HepG2 (cell line): ENCODE measurements around the gene DYNC2H1. TPM values are rescaled to one million over a fixed set of nuclear protein-coding genes. Genes with fewer than 3 reads are reported as not detected.

Experiments used
- ARNTL ChIP-seq: sonication (generic); formaldehyde crosslinking; IDR thresholded peaks from 2 replicates; pipeline ENCODE4 v1.4.0; 2020; ENCODE audit warnings: mild to moderate bottlenecking, missing genetic modification reagents
- ATF5 ChIP-seq: sonication (generic); formaldehyde crosslinking; IDR thresholded peaks from 2 replicates; pipeline ENCODE4 v1.4.0; 2020; ENCODE audit warnings: mild to moderate bottlenecking, low read depth, missing genetic modification reagents
- BCL6 ChIP-seq: IDR thresholded peaks from 2 replicates; pipeline ENCODE4 v1.6.1; 2016; ENCODE audit warnings: missing genetic modification reagents, missing compliant biosample characterization
- FOXK2 ChIP-seq: fragments of 450-650 bp; IDR thresholded peaks from 2 replicates; pipeline ENCODE4 v1.6.1; 2016
- HNRNPL ChIP-seq: fragments of 200-400 bp; formaldehyde crosslinking; IDR thresholded peaks from 2 replicates; pipeline ENCODE4 v1.6.1; 2017; ENCODE audit warnings: mild to moderate bottlenecking, low read depth, low read length
- MZF1 ChIP-seq: sonication (generic); formaldehyde crosslinking; IDR thresholded peaks from 2 replicates; pipeline ENCODE4 v1.8.1; 2023; ENCODE audit warnings: mild to moderate bottlenecking, missing genetic modification reagents, borderline replicate concordance
- NFE2L1 ChIP-seq: sonication (generic); formaldehyde crosslinking; IDR thresholded peaks from 2 replicates; pipeline ENCODE4 v1.4.0; 2020; ENCODE audit warnings: missing genetic modification reagents, mild to moderate bottlenecking, borderline replicate concordance
- NFYC ChIP-seq: IDR thresholded peaks from 2 replicates; pipeline ENCODE4 v1.6.1; 2016; ENCODE audit warnings: missing genetic modification reagents, missing compliant biosample characterization
- POLR2A ChIP-seq, 2 experiments: IDR thresholded peaks; 2 replicates each; pipeline ENCODE4 v1.6.1; 2011; ENCODE audit warnings: low read depth in 2 of 2, low read length in 2 of 2, mild to moderate bottlenecking in 1 of 2, moderate library complexity in 1 of 2; ENCODE audit not compliant: insufficient read depth in 1 of 2
- SP2 ChIP-seq: sonication (generic); formaldehyde crosslinking; IDR thresholded peaks from 2 replicates; pipeline ENCODE4 v1.5.1; 2020; ENCODE audit warnings: mild to moderate bottlenecking, missing genetic modification reagents
- TEAD3 ChIP-seq: optimal IDR thresholded peaks from 2 replicates; pipeline ENCODE3; 2016; ENCODE audit warnings: borderline replicate concordance
- ZBTB1 ChIP-seq: sonication (generic); formaldehyde crosslinking; IDR thresholded peaks from 2 replicates; pipeline ENCODE4 v1.4.0; 2020; ENCODE audit warnings: missing genetic modification reagents, borderline replicate concordance
- ZBTB26 ChIP-seq: IDR thresholded peaks from 2 replicates; pipeline ENCODE4 v1.6.1; 2016; ENCODE audit warnings: missing compliant biosample characterization, missing genetic modification reagents, borderline replicate concordance
- ZNF138 ChIP-seq: sonication (generic); formaldehyde crosslinking; IDR thresholded peaks from 2 replicates; pipeline ENCODE4 v1.5.0; 2020; ENCODE audit warnings: mild to moderate bottlenecking, low read depth, missing genetic modification reagents
- ZNF17 ChIP-seq: sonication (generic); formaldehyde crosslinking; IDR thresholded peaks from 2 replicates; pipeline ENCODE4 v1.5.0; 2020; ENCODE audit warnings: mild to moderate bottlenecking, missing genetic modification reagents
- ZNF33A ChIP-seq: sonication (generic); formaldehyde crosslinking; IDR thresholded peaks from 2 replicates; pipeline ENCODE4 v1.5.1; 2020; ENCODE audit warnings: missing genetic modification reagents, mild to moderate bottlenecking, moderate library complexity, borderline replicate concordance
- ZNF672 ChIP-seq: sonication (generic); formaldehyde crosslinking; IDR thresholded peaks from 2 replicates; pipeline ENCODE4 v1.8.1; 2022; ENCODE audit warnings: missing genetic modification reagents
- polyA plus RNA-seq, 8 experiments: library from polyadenylated mRNA; depleted of rRNA in 3 of 8; stranded (reverse) in 7 of 8; unstranded in 1 of 8; fragments of >200 nt; fragmentation: Illumina TruSeq in 4 of 8; extraction: Trizol in 4 of 8; gene quantifications; 2 replicates each; pipeline versions ENCODE4 v1.2.1 to v1.2.3, GENCODE V29; 2011 to 2016; ENCODE audit warnings: low read depth in 4 of 8, missing spikeins in 1 of 8, mixed read lengths in 1 of 8; ENCODE audit not compliant: insufficient read depth in 1 of 8
- total RNA-seq, 5 experiments: library from RNA; depleted of rRNA; stranded (reverse); fragments of >200 nt; fragmentation: Illumina TruSeq; extraction: Trizol; gene quantifications; 2 replicates each; pipeline ENCODE4 v1.2.3, GENCODE V29; 2016; ENCODE audit warnings: low read depth in 1 of 5
- TF ChIP-seq, protein P1 (sequence below): sonication (generic); formaldehyde crosslinking; IDR thresholded peaks from 2 replicates; pipeline ENCODE4 v1.8.1; 2023; ENCODE audit warnings: mild to moderate bottlenecking, inconsistent platforms, moderate library complexity, missing genetic modification reagents, borderline replicate concordance
- TF ChIP-seq, protein P2 (sequence below): sonication (generic); formaldehyde crosslinking; IDR thresholded peaks from 2 replicates; pipeline ENCODE4 v1.4.0; 2020; ENCODE audit warnings: missing genetic modification reagents, mild to moderate bottlenecking, borderline replicate concordance
- TF ChIP-seq, protein P3 (sequence below): fragments of 450-650 bp; IDR thresholded peaks from 2 replicates; pipeline ENCODE4 v1.6.1; 2016

Gene DYNC2H1
- total and polyA plus RNA-seq, 2 of the 13 experiments (the other 11 are each of a cell fraction or from before 2014, with no cell fraction given) = 0.49 to 0.66 TPM

DNA sequence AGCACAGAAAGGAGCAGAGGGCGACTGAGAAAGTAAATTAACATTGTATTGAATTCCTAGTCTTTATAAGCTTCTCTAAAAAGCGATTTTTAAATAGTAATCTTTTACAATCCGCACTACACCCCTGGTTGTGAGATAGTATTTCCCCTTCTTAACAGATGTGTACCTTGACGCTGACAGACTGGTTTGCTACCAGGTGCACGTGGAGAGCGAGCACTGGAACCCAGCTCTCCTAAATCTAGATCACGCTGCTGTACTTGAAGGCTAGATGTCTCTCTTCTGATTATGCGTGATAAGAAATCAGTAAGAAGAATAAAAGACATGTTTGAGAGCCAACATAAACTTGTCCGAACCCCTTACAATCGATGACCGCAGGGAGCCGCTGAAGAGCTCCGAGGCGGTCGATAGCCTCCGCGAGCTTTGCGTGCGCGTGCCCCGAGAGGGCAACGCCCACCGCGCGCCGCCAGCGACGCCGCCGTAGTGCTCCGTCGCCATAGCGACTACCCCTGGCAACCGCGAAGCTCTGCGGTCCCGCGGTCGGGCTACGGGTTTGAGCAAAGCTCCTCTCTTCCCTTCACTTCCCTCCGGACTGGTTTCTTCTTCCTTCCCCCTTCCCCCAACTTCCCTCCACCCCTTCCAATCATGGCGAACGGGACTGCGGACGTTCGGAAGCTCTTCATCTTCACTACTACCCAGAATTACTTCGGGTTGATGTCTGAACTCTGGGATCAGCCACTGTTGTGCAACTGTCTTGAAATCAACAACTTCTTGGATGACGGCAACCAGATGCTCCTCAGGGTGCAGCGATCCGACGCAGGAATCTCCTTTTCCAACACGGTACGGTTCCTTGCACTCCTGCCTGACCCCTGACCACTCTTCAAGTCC is at the start of gene DYNC2H1 (continued):
- TF ChIP-seq, protein P1, sequence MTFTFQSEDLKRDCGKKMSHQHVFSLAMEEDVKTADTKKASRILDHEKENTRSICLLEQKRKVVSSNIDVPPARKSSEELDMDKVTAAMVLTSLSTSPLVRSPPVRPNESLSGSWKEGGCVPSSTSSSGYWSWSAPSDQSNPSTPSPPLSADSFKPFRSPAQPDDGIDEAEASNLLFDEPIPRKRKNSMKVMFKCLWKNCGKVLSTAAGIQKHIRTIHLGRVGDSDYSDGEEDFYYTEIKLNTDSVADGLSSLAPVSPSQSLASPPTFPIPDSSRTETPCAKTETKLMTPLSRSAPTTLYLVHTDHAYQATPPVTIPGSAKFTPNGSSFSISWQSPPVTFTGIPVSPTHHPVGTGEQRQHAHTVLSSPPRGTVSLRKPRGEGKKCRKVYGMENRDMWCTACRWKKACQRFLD (CRISPR knock-in tag) = no peak; the same call in 1 of the 2 replicates
- TF ChIP-seq BCL6 (peak; percentile 47; the same call in 1 of the 2 replicates), ARNTL (CRISPR knock-in tag) (no peak), HNRNPL (no peak), ATF5 (no peak), ZNF17 (CRISPR knock-in tag) (no peak), ZBTB1 (CRISPR knock-in tag) (no peak), ZNF138 (CRISPR knock-in tag) (no peak), NFE2L1 (CRISPR knock-in tag) (no peak), ZNF33A (CRISPR knock-in tag) (no peak), SP2 (no peak), NFYC (CRISPR knock-in tag) (0 out of 2 replicates have a peak, but pooled peaks have one; percentile 13), FOXK2 (no peak), MZF1 (CRISPR knock-in tag) (no peak), ZNF672 (CRISPR knock-in tag) (no peak), POLR2A (IDR thresholded peaks at IDR 0.05; ENCODE audit: insufficient read depth in 1 of 2, low read depth in 2 of 2, low read length in 2 of 2) (no peak), ZBTB26 (0 out of 2 replicates have a peak, but pooled peaks have one; percentile 32), TEAD3 (CRISPR knock-in tag) (peak; percentile 24)
- TF ChIP-seq, protein P2, sequence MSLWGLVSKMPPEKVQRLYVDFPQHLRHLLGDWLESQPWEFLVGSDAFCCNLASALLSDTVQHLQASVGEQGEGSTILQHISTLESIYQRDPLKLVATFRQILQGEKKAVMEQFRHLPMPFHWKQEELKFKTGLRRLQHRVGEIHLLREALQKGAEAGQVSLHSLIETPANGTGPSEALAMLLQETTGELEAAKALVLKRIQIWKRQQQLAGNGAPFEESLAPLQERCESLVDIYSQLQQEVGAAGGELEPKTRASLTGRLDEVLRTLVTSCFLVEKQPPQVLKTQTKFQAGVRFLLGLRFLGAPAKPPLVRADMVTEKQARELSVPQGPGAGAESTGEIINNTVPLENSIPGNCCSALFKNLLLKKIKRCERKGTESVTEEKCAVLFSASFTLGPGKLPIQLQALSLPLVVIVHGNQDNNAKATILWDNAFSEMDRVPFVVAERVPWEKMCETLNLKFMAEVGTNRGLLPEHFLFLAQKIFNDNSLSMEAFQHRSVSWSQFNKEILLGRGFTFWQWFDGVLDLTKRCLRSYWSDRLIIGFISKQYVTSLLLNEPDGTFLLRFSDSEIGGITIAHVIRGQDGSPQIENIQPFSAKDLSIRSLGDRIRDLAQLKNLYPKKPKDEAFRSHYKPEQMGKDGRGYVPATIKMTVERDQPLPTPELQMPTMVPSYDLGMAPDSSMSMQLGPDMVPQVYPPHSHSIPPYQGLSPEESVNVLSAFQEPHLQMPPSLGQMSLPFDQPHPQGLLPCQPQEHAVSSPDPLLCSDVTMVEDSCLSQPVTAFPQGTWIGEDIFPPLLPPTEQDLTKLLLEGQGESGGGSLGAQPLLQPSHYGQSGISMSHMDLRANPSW (CRISPR knock-in tag) = no peak
- TF ChIP-seq, protein P3, sequence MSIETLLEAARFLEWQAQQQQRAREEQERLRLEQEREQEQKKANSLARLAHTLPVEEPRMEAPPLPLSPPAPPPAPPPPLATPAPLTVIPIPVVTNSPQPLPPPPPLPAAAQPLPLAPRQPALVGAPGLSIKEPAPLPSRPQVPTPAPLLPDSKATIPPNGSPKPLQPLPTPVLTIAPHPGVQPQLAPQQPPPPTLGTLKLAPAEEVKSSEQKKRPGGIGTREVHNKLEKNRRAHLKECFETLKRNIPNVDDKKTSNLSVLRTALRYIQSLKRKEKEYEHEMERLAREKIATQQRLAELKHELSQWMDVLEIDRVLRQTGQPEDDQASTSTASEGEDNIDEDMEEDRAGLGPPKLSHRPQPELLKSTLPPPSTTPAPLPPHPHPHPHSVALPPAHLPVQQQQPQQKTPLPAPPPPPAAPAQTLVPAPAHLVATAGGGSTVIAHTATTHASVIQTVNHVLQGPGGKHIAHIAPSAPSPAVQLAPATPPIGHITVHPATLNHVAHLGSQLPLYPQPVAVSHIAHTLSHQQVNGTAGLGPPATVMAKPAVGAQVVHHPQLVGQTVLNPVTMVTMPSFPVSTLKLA = peak; percentile 17; the same call in 1 of the 2 replicates
